HEK293 (cell line): Measurements from ENCODE around the gene RNASEH2B.

Experiments used
- CTCF ChIA-PET: fragments of 350-600 bp; formaldehyde crosslinking; extraction: SDS; loops from one replicate; lab custom pipeline; 2021; ENCODE audit warnings: antibody characterized with exemption; lab: Yijun Ruan, JAX
- POLR2A ChIA-PET: fragments of 300-600 bp; formaldehyde crosslinking; extraction: SDS; loops from one replicate; lab custom pipeline; 2020; ENCODE audit warnings: antibody characterized with exemption, inconsistent platforms; lab: Yijun Ruan, JAX
- H3K27ac ChIP-seq: fragments of 200-500 bp; sonication (Bioruptor generic); 2 replicates; pipeline ENCODE4 v1.5.1; 2014; ENCODE audit warnings: low read depth, low read length, control low read depth, inconsistent platforms; ENCODE audit errors: extremely low read depth
- H3K36me3 ChIP-seq, 2 experiments: fragments of 200-500 bp in 1 of 2; sonication (Bioruptor generic) in 1 of 2; 1 replicate in 1 of 2; 2 replicates in 1 of 2; pipeline ENCODE4 v1.5.1; 2014 to 2017; ENCODE audit warnings: inconsistent platforms in 2 of 2, low read length in 2 of 2; ENCODE audit not compliant: control insufficient read depth in 2 of 2, insufficient read depth in 1 of 2
- H3K4me1 ChIP-seq: fragments of 200-500 bp; sonication (Bioruptor generic); 2 replicates; pipeline ENCODE4 v1.5.1; 2014; ENCODE audit warnings: mild to moderate bottlenecking, low read length, inconsistent platforms; ENCODE audit not compliant: control insufficient read depth, insufficient read depth
- H3K4me3 ChIP-seq: 2 replicates; pipeline ENCODE4 v1.5.1; 2011; ENCODE audit warnings: low read depth, mild to moderate bottlenecking, control low read depth, low read length, moderate library complexity
- H3K9me3 ChIP-seq: fragments of 200-500 bp; sonication (Bioruptor generic); 2 replicates; pipeline ENCODE4 v1.5.1; 2014; ENCODE audit warnings: low read depth, low read length, inconsistent platforms; ENCODE audit not compliant: control insufficient read depth, insufficient read depth
- BCL6B ChIP-seq: fragments of 450-650 bp; formaldehyde crosslinking; IDR thresholded peaks from 2 replicates; pipeline ENCODE4 v1.5.1; 2017; ENCODE audit warnings: missing biosample characterization, missing genetic modification characterization
- KLF8 ChIP-seq: fragments of 450-650 bp; formaldehyde crosslinking; IDR thresholded peaks from 2 replicates; pipeline ENCODE4 v1.5.1; 2016; ENCODE audit warnings: missing biosample characterization, missing genetic modification characterization
- SETDB1 ChIP-seq: IDR thresholded peaks from one replicate; pipeline ENCODE4 v1.6.1; 2017; ENCODE audit warnings: mild to moderate bottlenecking, low read length, moderate library complexity, mixed read lengths; ENCODE audit not compliant: insufficient read length
- TSHZ1 ChIP-seq: fragments of 450-650 bp; formaldehyde crosslinking; IDR thresholded peaks from 2 replicates; pipeline ENCODE4 v1.5.1; 2016; ENCODE audit warnings: missing biosample characterization, missing genetic modification characterization, borderline replicate concordance
- ZBTB6 ChIP-seq: fragments of 450-650 bp; formaldehyde crosslinking; IDR thresholded peaks from 2 replicates; pipeline ENCODE4 v1.5.1; 2017; ENCODE audit warnings: missing biosample characterization, missing genetic modification characterization
- ZBTB7A ChIP-seq: fragments of 450-650 bp; formaldehyde crosslinking; IDR thresholded peaks from 2 replicates; pipeline ENCODE4 v1.5.1; 2016; ENCODE audit warnings: low read depth, missing biosample characterization, missing genetic modification characterization
- ZNF175 ChIP-seq: fragments of 450-650 bp; formaldehyde crosslinking; IDR thresholded peaks from 2 replicates; pipeline ENCODE4 v1.5.1; 2016; ENCODE audit warnings: missing biosample characterization, missing genetic modification characterization
- ZNF239 ChIP-seq: fragments of 450-650 bp; formaldehyde crosslinking; IDR thresholded peaks from 2 replicates; pipeline ENCODE4 v1.5.1; 2016; ENCODE audit warnings: missing biosample characterization, missing genetic modification characterization
- ZNF280D ChIP-seq: fragments of 450-650 bp; formaldehyde crosslinking; IDR thresholded peaks from 2 replicates; pipeline ENCODE4 v1.5.1; 2016; ENCODE audit warnings: missing biosample characterization, missing genetic modification characterization
- ZNF544 ChIP-seq: fragments of 450-650 bp; formaldehyde crosslinking; IDR thresholded peaks from 2 replicates; pipeline ENCODE4 v1.5.0; 2017; ENCODE audit warnings: missing biosample characterization, missing genetic modification characterization
- ZNF580 ChIP-seq: fragments of 450-650 bp; formaldehyde crosslinking; IDR thresholded peaks from 2 replicates; pipeline ENCODE4 v1.5.1; 2016; ENCODE audit warnings: missing biosample characterization, missing genetic modification characterization
- ZNF585B ChIP-seq: fragments of 450-650 bp; formaldehyde crosslinking; IDR thresholded peaks from 2 replicates; pipeline ENCODE4 v1.5.1; 2016; ENCODE audit warnings: missing biosample characterization, missing genetic modification characterization
- ZNF596 ChIP-seq: fragments of 450-650 bp; IDR thresholded peaks from 2 replicates; pipeline ENCODE4 v1.5.0; 2018; ENCODE audit warnings: missing biosample characterization, mild to moderate bottlenecking, missing genetic modification characterization, moderate library complexity
- ZNF658 ChIP-seq: fragments of 450-650 bp; formaldehyde crosslinking; IDR thresholded peaks from 2 replicates; pipeline ENCODE4; 2016; ENCODE audit warnings: missing biosample characterization, missing genetic modification characterization
- ZNF704 ChIP-seq: fragments of 450-650 bp; formaldehyde crosslinking; IDR thresholded peaks from 2 replicates; pipeline ENCODE4 v1.5.1; 2016; ENCODE audit warnings: missing biosample characterization, missing genetic modification characterization
- ZNF843 ChIP-seq: fragments of 450-650 bp; formaldehyde crosslinking; IDR thresholded peaks from 2 replicates; pipeline ENCODE4 v1.5.1; 2016; ENCODE audit warnings: missing biosample characterization, missing genetic modification characterization

The RNASEH2B gene

GRCh38 chr13:51000571-51001260 is 91.1 kb downstream of the RNASEH2B start:
- no peaks in the 10 kb centered on the region for H3K36me3 ChIP-seq
- H3K4me1 ChIP-seq, result no peaks in the 10 kb centered on the region
- CTCF ChIA-PET, result no interaction called here
- no peak overlapping the region for H3K4me3 ChIP-seq
- no peaks in the 10 kb centered on the region for H3K9me3 ChIP-seq
- TF ChIP-seq KLF8 (no peak), ZNF585B (no peak), BCL6B (tag by site-specific recombination) (no peak), ZNF704 (tag by site-specific recombination) (no peak)
- POLR2A ChIA-PET, result no interaction called here
- no peak overlapping the region for H3K27ac ChIP-seq

- Histone ChIP-seq H3K4me1 (no peaks in the 10 kb centered on the region), H3K4me3 (no peak overlapping the region), H3K9me3 (no peaks in the 10 kb centered on the region), H3K27ac (no peak overlapping the region), H3K36me3 (no peaks in the 10 kb centered on the region)
- TF ChIP-seq ZBTB6 (tag by site-specific recombination) (no peak), ZNF239 (tag by site-specific recombination) (no peak), ZBTB7A (tag by site-specific recombination) (no peak), ZNF596 (tag by site-specific recombination) (no peak), TSHZ1 (no peak), ZNF843 (tag by site-specific recombination) (no peak)
- POLR2A ChIA-PET, result no interaction called here
- CTCF ChIA-PET, result no interaction called here
Observed at GRCh38 chr13:51001335-51001734, 91.7 kb downstream of the RNASEH2B start.

GRCh38 chr13:51002736-51003135 is 93.1 kb downstream of the RNASEH2B start:
- H3K4me1 ChIP-seq, result no peaks in the 10 kb centered on the region
- CTCF ChIA-PET, result interaction anchor here (0.6 kb wide), 1 partner anchor 283 kb away, joined by 3 read pairs; no protein-coding TSS in a partner anchor
- H3K36me3 ChIP-seq, result no peaks in the 10 kb centered on the region
- POLR2A ChIA-PET, result no interaction called here
- TF ChIP-seq SETDB1 (no peak), ZNF658 (tag by site-specific recombination) (no peak), ZNF280D (tag by site-specific recombination) (no peak), ZNF544 (tag by site-specific recombination) (no peak), ZNF175 (tag by site-specific recombination) (no peak), ZNF580 (no peak)
- H3K4me3 ChIP-seq, result no peak overlapping the region
- H3K9me3 ChIP-seq, result no peaks in the 10 kb centered on the region
- no peak overlapping the region for H3K27ac ChIP-seq
